Activated CD4-positive, alpha-beta T cell treated with anti-CD3 and anti-CD28 coated beads, Interleukin-2, amount 10 ng/mL, durations not matched to agents 24 days and 14 days (primary cell): ENCODE measurements around the gene VPS13D. TPM values are rescaled to one million over a fixed set of nuclear protein-coding genes. Genes with fewer than 3 reads are reported as not detected.
A peak's percentile ranks its signal among the peaks of the same experiment; 100 is the strongest.

Experiments
- DNase-seq: peaks from one replicate; pipeline ENCODE4 v3.0.0; 2022
- H3K27ac Mint-ChIP-seq: one replicate; pipeline ENCODE4 v1.8.0; 2022; ENCODE audit warnings: mild to moderate bottlenecking, mixed read lengths
- H3K27me3 Mint-ChIP-seq: one replicate; pipeline ENCODE4 v1.8.0; 2022; ENCODE audit warnings: mixed read lengths
- H3K36me3 Mint-ChIP-seq: one replicate; pipeline ENCODE4 v1.8.0; 2022; ENCODE audit warnings: low read depth, mild to moderate bottlenecking, mixed read lengths
- H3K4me1 Mint-ChIP-seq: one replicate; pipeline ENCODE4 v1.8.0; 2021; ENCODE audit warnings: mixed read lengths
- H3K4me3 Mint-ChIP-seq: one replicate; pipeline ENCODE4 v1.8.0; 2022; ENCODE audit warnings: mild to moderate bottlenecking, moderate library complexity, mixed read lengths
- H3K9me3 Mint-ChIP-seq: one replicate; pipeline ENCODE4 v1.8.0; 2021; ENCODE audit warnings: mixed read lengths
- intact Hi-C: fragments of 100-400 bp; cut with micrococcal nuclease; formaldehyde crosslinking; loops from one replicate; pipeline ENCODE4 v1.15.1; 2023
- total RNA-seq: library from RNA; stranded (reverse); gene quantifications from 2 replicates; pipeline ENCODE4 v1.2.3, GENCODE V29; 2022

Gene VPS13D
- total RNA-seq, 1 donor from 2014 or later, result 30.8 TPM

- intact Hi-C loops, result no loop called here
- Mint-ChIP-seq H3K4me3 (no peak overlapping the region), H3K9me3 (no peaks in the 10 kb centered on the region), H3K27me3 (no peaks in the 10 kb centered on the region), H3K4me1 (peaks cover 39% of the 10 kb centered on the region), H3K27ac (peak overlapping the region; percentile 60), H3K36me3 (peaks cover 49% of the 10 kb centered on the region)
- DNase-seq, result no peak
Observed at GRCh38 chr1:12189328-12189682, 40.5 kb upstream of the VPS13D start.

GRCh38 chr1:12191242-12192032 lies 38.4 kb upstream of the VPS13D start:
- Mint-ChIP-seq H3K4me1 (peaks cover 48% of the 10 kb centered on the region), H3K27ac (peak overlapping the region; percentile 51), H3K9me3 (no peaks in the 10 kb centered on the region), H3K27me3 (no peaks in the 10 kb centered on the region), H3K4me3 (no peak overlapping the region), H3K36me3 (peaks cover 65% of the 10 kb centered on the region)
- intact Hi-C loops, result no loop called here
- no peak for DNase-seq

- Mint-ChIP-seq H3K27me3 (no peaks in the 10 kb centered on the region), H3K36me3 (peaks cover 62% of the 10 kb centered on the region), H3K4me3 (no peak overlapping the region), H3K9me3 (no peaks in the 10 kb centered on the region), H3K27ac (peak overlapping the region; percentile 32), H3K4me1 (peaks cover 35% of the 10 kb centered on the region)
- DNase-seq, result no peak
- intact Hi-C loops, result no loop called here
Observed at GRCh38 chr1:12194666-12195216, 35.1 kb upstream of the VPS13D start.

- intact Hi-C loops, result no loop called here
- H3K27me3 Mint-ChIP-seq, result no peaks in the 10 kb centered on the region
- H3K4me1 Mint-ChIP-seq, result peaks cover 33% of the 10 kb centered on the region
- peaks cover 63% of the 10 kb centered on the region for H3K36me3 Mint-ChIP-seq
- H3K4me3 Mint-ChIP-seq, result no peak overlapping the region
- no peaks in the 10 kb centered on the region for H3K9me3 Mint-ChIP-seq
- DNase-seq, result no peak
- peak overlapping the region; percentile 31 for H3K27ac Mint-ChIP-seq
Observed at GRCh38 chr1:12195416-12195815, 34.4 kb upstream of the VPS13D start.

DNA sequence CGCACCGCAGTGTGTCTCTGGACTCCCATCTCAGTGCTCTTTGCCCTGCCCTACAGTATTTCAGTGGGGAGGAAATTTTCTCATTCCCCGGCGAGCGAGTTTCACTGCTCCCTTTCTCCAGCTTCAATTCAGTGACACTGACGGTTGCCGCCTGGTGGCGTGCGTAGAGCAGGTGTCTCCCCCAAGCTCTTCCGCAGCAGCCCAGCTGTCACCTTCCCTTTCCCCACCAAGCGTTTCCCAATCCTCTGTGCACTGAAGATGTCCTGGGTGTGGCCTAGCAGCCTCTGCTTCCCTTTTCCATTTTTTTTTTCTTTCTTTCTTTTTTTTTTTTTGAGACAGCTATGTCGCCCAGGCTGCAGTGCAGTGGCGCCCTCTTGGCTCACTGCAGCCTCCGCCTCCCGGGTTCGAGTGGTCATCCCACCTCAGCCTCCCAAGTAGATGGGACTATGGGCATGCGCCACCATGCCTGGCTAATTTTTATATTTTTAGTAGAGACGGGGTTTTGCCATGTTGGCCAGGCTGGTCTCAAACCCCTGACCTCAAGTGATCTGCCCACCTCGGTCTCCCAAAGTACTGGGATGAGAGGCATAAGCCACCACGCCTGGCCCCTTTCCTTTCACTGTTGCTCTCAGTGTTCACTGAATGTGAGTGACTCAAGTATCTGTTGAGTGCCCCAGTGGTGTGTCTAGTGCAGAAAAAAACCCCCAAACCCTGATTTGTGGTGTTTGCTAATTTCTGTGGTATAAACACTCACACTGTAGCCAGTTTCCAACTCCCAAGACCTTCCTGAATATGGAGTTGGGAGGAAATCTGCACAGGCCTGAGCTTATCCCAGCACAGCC lies 33.0 kb upstream of the VPS13D start:
- no peak overlapping the region for H3K27ac Mint-ChIP-seq
- peaks cover 60% of the 10 kb centered on the region for H3K36me3 Mint-ChIP-seq
- intact Hi-C loops, result no loop called here
- H3K4me3 Mint-ChIP-seq, result no peak overlapping the region
- H3K4me1 Mint-ChIP-seq, result peaks cover 34% of the 10 kb centered on the region
- no peaks in the 10 kb centered on the region for H3K27me3 Mint-ChIP-seq
- no peaks in the 10 kb centered on the region for H3K9me3 Mint-ChIP-seq
- no peak for DNase-seq

DNA sequence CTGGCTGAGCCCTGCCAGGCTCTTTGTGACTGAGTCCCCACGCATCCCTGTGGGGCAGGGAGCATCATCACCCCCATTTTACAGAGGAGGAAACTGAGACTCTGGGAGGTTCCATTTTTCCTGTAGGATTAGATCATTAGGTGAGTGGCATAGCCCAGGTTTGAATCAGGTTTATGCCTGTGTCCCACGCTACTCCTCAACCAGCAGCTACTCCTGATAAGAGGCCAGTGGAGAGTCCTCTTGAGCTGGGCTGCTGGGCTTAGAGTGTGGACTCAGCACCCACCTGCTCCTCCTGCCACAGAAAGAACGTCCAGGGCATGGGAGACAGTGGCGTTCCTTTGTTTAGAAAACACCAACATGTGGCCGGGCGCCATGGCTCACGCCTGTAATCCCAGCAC lies 32.3 kb upstream of the VPS13D start:
- no peaks in the 10 kb centered on the region for H3K27me3 Mint-ChIP-seq
- intact Hi-C loops, result no loop called here
- peaks cover 59% of the 10 kb centered on the region for H3K36me3 Mint-ChIP-seq
- DNase-seq, result no peak
- no peak overlapping the region for H3K4me3 Mint-ChIP-seq
- H3K9me3 Mint-ChIP-seq, result no peaks in the 10 kb centered on the region
- H3K27ac Mint-ChIP-seq, result no peak overlapping the region
- H3K4me1 Mint-ChIP-seq, result peaks cover 38% of the 10 kb centered on the region

GRCh38 chr1:12200208-12200607 lies 29.6 kb upstream of the VPS13D start:
- Mint-ChIP-seq H3K36me3 (peaks cover 58% of the 10 kb centered on the region), H3K27ac (no peak overlapping the region), H3K27me3 (no peaks in the 10 kb centered on the region), H3K4me3 (no peak overlapping the region), H3K4me1 (peaks cover 41% of the 10 kb centered on the region), H3K9me3 (no peaks in the 10 kb centered on the region)
- intact Hi-C loops, result no loop called here
- DNase-seq, result no peak

DNA sequence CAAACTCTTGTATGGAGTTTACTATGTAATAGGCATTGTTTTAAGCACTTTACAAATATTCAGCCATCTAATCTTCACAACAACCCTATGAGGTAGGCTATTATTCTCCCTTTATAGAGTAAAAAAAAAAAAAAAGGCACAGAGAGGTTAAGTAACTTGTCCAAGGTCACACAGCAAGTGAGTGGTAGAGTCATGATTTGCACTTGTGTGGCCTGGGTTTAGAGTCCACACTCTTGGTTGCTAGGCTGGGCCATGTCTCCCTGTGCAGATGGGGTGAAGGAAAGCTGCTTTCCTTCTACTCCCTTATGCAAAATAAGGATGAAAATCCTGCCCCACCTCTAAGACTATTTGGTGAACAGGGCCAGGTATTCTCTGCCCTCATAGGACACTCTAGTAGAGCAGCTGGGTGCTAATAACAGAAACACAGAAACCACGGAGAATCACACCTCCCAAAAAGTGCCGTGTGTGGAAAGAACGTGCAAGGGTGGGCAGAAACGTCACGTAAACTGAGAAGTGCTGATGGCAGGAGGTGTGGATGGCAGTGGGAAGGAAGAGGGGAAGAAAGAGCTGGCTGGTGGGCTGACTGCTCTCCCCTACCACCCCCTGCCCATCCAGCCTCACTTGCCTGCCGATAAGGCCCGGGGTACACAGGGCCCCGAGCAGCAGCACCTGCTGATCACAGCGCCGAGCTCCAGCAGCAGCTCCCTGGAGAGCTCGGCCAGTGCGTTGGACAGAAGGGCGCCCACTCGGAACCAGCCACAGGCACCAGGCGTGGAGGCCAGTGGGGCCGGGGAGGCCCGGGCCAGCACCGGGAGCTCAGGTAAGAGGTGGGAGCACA lies 28.3 kb upstream of the VPS13D start:
- no peaks in the 10 kb centered on the region for H3K27me3 Mint-ChIP-seq
- no peak overlapping the region for H3K4me3 Mint-ChIP-seq
- peak overlapping the region; percentile 21 for H3K27ac Mint-ChIP-seq
- H3K4me1 Mint-ChIP-seq, result peaks cover 44% of the 10 kb centered on the region
- H3K9me3 Mint-ChIP-seq, result no peaks in the 10 kb centered on the region
- intact Hi-C loops, result no loop called here
- H3K36me3 Mint-ChIP-seq, result peaks cover 59% of the 10 kb centered on the region
- DNase-seq, result no peak

GRCh38 chr1:12202190-12202497 lies 27.7 kb upstream of the VPS13D start:
- intact Hi-C loops, result no loop called here
- peaks cover 41% of the 10 kb centered on the region for H3K4me1 Mint-ChIP-seq
- no peaks in the 10 kb centered on the region for H3K9me3 Mint-ChIP-seq
- peaks cover 57% of the 10 kb centered on the region for H3K36me3 Mint-ChIP-seq
- peak overlapping the region; percentile 60 for H3K27ac Mint-ChIP-seq
- no peak for DNase-seq
- no peaks in the 10 kb centered on the region for H3K27me3 Mint-ChIP-seq
- no peak overlapping the region for H3K4me3 Mint-ChIP-seq

DNA sequence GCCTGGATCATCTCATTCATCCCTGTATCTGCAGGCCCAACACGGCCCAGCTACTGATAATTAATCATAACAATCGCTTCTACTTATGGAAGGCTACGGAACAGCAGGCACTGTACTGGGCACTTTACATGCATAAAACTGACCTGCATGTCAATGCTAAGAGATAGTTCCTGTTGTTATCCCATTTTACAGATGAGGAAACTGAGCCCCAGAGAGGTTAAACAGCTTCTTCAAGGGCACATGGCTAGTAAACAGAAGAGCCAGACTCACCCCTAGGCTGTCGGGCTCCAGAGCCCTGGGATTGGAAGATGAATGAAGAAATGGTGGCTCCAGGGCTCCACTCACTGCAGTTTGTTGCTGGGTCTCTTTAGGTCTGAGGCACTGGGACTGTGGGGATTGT lies 27.3 kb upstream of the VPS13D start:
- no peak for DNase-seq
- no peaks in the 10 kb centered on the region for H3K9me3 Mint-ChIP-seq
- peak overlapping the region; percentile 60 for H3K27ac Mint-ChIP-seq
- peaks cover 41% of the 10 kb centered on the region for H3K4me1 Mint-ChIP-seq
- H3K36me3 Mint-ChIP-seq, result peaks cover 57% of the 10 kb centered on the region
- H3K4me3 Mint-ChIP-seq, result no peak overlapping the region
- H3K27me3 Mint-ChIP-seq, result no peaks in the 10 kb centered on the region
- intact Hi-C loops, result no loop called here

DNA sequence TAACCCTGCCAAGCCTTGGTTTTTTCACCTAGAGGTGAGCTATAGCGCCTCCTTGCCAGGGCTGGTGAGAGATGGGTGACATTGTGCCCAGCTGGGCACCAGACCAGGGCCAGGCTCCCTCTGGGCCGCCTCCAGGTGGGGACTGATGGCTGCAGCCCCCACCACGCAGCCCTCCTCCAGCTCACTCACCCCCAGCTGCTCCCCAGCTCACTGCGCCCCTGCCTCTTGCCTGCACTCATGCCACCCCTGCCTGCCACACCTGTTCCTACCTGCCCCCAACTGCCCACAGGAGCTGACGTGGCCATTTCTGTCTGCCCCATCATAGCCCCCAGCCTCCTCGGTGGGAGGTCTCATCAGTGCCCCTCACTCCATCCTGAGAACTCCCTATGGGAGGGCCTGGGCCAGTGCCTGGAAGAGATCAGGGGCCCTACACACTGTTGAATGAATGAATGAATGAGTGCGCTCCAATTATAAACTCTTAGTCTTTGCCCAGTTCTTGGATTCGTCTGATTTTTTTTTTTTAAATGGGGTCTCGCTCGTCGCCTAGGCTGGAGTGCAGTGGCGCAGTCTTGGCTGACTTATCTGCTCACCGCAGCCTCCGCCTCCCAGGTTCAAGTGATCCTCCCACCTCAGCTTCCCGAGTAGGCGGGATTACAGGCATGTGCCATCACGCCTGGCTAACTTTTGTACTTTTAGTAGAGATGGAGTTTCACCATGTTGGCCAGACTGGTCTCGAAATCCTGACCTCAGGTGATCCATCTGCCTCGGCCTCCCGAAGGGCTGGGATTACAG lies 26.4 kb upstream of the VPS13D start:
- Mint-ChIP-seq H3K4me1 (peaks cover 42% of the 10 kb centered on the region), H3K9me3 (no peaks in the 10 kb centered on the region), H3K36me3 (peaks cover 59% of the 10 kb centered on the region), H3K4me3 (peak overlapping the region; percentile 55), H3K27me3 (no peaks in the 10 kb centered on the region), H3K27ac (peak overlapping the region; percentile 89)
- no peak for DNase-seq
- intact Hi-C loops, result loop anchor here (1.0 to 2.0 kb wide), 2 partner anchors 24 to 47 kb away; no protein-coding TSS in a partner anchor

DNA sequence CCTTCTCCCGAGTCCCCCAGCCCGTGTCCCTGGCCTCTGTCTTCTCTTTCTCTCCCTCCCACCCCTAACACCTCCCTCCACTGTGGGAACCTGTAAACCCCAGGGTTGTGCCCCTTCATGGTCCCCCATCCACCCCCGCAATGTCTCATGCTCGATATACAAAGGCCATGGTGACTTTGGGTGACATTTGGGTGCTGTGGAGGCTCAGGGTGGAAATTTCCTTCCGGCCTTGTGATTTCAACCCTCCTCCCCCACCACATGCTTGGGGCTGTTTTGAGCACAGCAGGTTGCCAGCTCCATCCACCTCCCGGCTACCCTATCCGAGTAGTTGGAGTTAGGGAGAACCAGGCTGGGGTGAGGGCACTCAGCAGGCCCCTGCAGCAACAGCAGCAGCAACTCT lies 25.7 kb upstream of the VPS13D start:
- intact Hi-C loops, result loop anchor here (1.0 to 2.0 kb wide), 2 partner anchors 25 to 47 kb away; no protein-coding TSS in a partner anchor
- Mint-ChIP-seq H3K27me3 (no peaks in the 10 kb centered on the region), H3K27ac (peak overlapping the region; percentile 89), H3K36me3 (peaks cover 60% of the 10 kb centered on the region), H3K4me1 (peaks cover 49% of the 10 kb centered on the region), H3K9me3 (no peaks in the 10 kb centered on the region), H3K4me3 (peak overlapping the region; percentile 55)
- peak; percentile 71 for DNase-seq
